Measurements from ENCODE around the gene TF. TPM values are rescaled to one million over a fixed set of nuclear protein-coding genes. Genes with fewer than 3 reads are reported as not detected.
"Not testable (repeated sequence)": the region's sequence is repeated elsewhere in the genome, so short reads cannot be mapped to it uniquely, and the experiment has no call there.

TF gene
- total RNA-seq, 1 experiment from 2014 or later: 0.09 TPM

DNA sequence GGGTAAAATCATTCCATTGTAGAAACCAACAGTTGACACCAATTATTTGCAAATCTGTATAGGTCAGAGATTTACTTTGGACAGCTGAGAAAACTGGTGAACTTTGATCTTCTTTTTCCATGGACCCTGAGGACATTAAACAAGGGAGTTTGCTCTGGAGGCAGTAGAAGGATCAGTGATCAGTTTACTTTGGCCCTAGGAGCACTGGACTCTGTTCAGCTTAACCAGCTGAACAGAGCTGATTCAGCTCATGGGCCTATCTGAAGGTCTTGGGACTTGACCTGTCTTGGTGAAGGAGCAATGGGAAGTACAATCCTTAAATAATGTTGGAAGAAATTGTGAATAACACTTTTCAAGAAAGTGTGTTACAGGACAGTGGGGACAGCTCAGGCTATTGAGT is 15.2 kb upstream of the TF start:
- Histone ChIP-seq H3K18ac (ENCODE audit: insufficient read length, low read depth, low read length) (no peak overlapping the region), H3K27me3 (ENCODE audit: insufficient read depth, low read length) (no peaks in the 10 kb centered on the region), H3K23ac (ENCODE audit: insufficient read length, low read depth, low read length) (no peak overlapping the region), H4K8ac (replicated peaks; ENCODE audit: insufficient read length, low read depth, low read length) (no peak overlapping the region), H3K4me1 (ENCODE audit: insufficient read depth, low read length) (no peaks in the 10 kb centered on the region), H3K27ac (ENCODE audit: insufficient read length, low read depth, low read length) (no peak overlapping the region), H2AFZ (ENCODE audit: low read length) (no peak overlapping the region), H2BK15ac (ENCODE audit: low read depth, low read length) (no peak overlapping the region), H3T11ph (ENCODE audit: low read length) (no peak overlapping the region), H3K9me3 (ENCODE audit: control insufficient read depth, low read depth, low read length) (peaks cover 22% of the 10 kb centered on the region), H3K23me2 (ENCODE audit: insufficient read length, low read depth, low read length, poor library complexity, severe bottlenecking) (no peaks in the 10 kb centered on the region), H3K4ac (ENCODE audit: low read depth, low read length) (no peak overlapping the region), H3K4me2 (ENCODE audit: insufficient read depth, insufficient read length, low read length) (no peak overlapping the region), H2BK120ac (ENCODE audit: low read depth, low read length, poor library complexity, severe bottlenecking) (no peak overlapping the region), H3K79me1 (ENCODE audit: insufficient read depth, low read depth, low read length, poor library complexity, severe bottlenecking) (no peaks in the 10 kb centered on the region), H2BK5ac (ENCODE audit: insufficient read length, low read length) (no peak overlapping the region), H3K14ac (ENCODE audit: insufficient read depth, low read length) (no peak overlapping the region), H3K79me2 (ENCODE audit: insufficient read depth, low read length) (no peaks in the 10 kb centered on the region), H2BK20ac (ENCODE audit: low read depth, low read length, poor library complexity, severe bottlenecking) (no peak overlapping the region), H2AK5ac (ENCODE audit: insufficient read length, low read length) (no peak overlapping the region), H4K20me1 (ENCODE audit: control insufficient read depth, insufficient read depth, insufficient read length) (no peaks in the 10 kb centered on the region), H4K91ac (ENCODE audit: insufficient read length, low read depth, low read length) (no peak overlapping the region), H4K5ac (ENCODE audit: insufficient read length, low read depth, low read length) (no peak overlapping the region), H2BK12ac (ENCODE audit: insufficient read length, low read depth, low read length) (no peak overlapping the region), H3K9ac (ENCODE audit: extremely low read depth, insufficient read length, low read length) (no peak overlapping the region), H3K56ac (ENCODE audit: insufficient read length, low read depth, low read length) (no peak overlapping the region)
- H3K4me1 Mint-ChIP-seq: no peaks in the 10 kb centered on the region
- H3K9me3 Mint-ChIP-seq: peaks cover 54 to 65% of the 10 kb centered on the region in 2 experiments
- H3K4me3 Mint-ChIP-seq: no peak overlapping the region
- peaks cover 5 to 17% (median 7%) of the 10 kb centered on the region in 3 experiments for H3K36me3 Mint-ChIP-seq (ENCODE audit: insufficient read depth in 1 of 3, low read depth in 3 of 3)
- H3K27ac Mint-ChIP-seq: no peak overlapping the region
- peaks cover 26% of the 10 kb centered on the region for H3K27me3 Mint-ChIP-seq (ENCODE audit: low read depth)
- TF ChIP-seq, protein P1, sequence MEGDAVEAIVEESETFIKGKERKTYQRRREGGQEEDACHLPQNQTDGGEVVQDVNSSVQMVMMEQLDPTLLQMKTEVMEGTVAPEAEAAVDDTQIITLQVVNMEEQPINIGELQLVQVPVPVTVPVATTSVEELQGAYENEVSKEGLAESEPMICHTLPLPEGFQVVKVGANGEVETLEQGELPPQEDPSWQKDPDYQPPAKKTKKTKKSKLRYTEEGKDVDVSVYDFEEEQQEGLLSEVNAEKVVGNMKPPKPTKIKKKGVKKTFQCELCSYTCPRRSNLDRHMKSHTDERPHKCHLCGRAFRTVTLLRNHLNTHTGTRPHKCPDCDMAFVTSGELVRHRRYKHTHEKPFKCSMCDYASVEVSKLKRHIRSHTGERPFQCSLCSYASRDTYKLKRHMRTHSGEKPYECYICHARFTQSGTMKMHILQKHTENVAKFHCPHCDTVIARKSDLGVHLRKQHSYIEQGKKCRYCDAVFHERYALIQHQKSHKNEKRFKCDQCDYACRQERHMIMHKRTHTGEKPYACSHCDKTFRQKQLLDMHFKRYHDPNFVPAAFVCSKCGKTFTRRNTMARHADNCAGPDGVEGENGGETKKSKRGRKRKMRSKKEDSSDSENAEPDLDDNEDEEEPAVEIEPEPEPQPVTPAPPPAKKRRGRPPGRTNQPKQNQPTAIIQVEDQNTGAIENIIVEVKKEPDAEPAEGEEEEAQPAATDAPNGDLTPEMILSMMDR (conservative IDR thresholded peaks at IDR 0.05): no peak
- DNase-seq: no peak

DNA sequence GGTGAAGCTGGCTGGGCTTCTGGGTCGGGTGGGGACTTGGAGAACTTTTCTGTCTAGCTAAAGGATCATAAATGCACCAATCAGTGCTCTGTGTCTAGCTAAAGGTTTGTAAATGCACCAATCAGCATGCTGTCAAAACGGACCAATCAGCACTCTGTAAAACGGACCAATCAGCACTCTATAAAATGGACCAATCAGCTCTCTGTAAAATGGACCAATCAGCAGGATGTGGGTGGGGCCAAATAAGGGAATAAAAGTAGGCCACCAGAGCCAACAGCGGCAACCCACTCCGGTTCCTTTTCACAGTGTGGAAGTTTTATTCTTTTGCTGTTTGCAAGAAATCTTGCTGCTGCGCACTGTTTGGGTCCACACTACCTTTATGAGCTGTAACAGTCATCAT is 14.0 kb upstream of the TF start:
- H3K14ac ChIP-seq (ENCODE audit: insufficient read depth, low read length); H4K8ac ChIP-seq (replicated peaks; ENCODE audit: insufficient read length, low read depth, low read length); H3K79me1 ChIP-seq (ENCODE audit: insufficient read depth, low read depth, low read length, poor library complexity, severe bottlenecking); H4K91ac ChIP-seq (ENCODE audit: insufficient read length, low read depth, low read length); H2AFZ ChIP-seq (ENCODE audit: low read length); H3K18ac ChIP-seq (ENCODE audit: insufficient read length, low read depth, low read length); H4K5ac ChIP-seq (ENCODE audit: insufficient read length, low read depth, low read length); H2BK5ac ChIP-seq (ENCODE audit: insufficient read length, low read length); H3K27ac Mint-ChIP-seq; H2BK120ac ChIP-seq (ENCODE audit: low read depth, low read length, poor library complexity, severe bottlenecking); H2BK12ac ChIP-seq (ENCODE audit: insufficient read length, low read depth, low read length); H3K27me3 ChIP-seq (ENCODE audit: insufficient read depth, low read length); H3K4me1 ChIP-seq (ENCODE audit: insufficient read depth, low read length); H3K4ac ChIP-seq (ENCODE audit: low read depth, low read length); H3K23ac ChIP-seq (ENCODE audit: insufficient read length, low read depth, low read length); H3K23me2 ChIP-seq (ENCODE audit: insufficient read length, low read depth, low read length, poor library complexity, severe bottlenecking); H2AK5ac ChIP-seq (ENCODE audit: insufficient read length, low read length); H3K9ac ChIP-seq (ENCODE audit: extremely low read depth, insufficient read length, low read length); H4K20me1 ChIP-seq (ENCODE audit: control insufficient read depth, insufficient read depth, insufficient read length); H3K27ac ChIP-seq (ENCODE audit: insufficient read length, low read depth, low read length); H3T11ph ChIP-seq (ENCODE audit: low read length); DNase-seq; H3K56ac ChIP-seq (ENCODE audit: insufficient read length, low read depth, low read length); H2BK15ac ChIP-seq (ENCODE audit: low read depth, low read length); H3K4me2 ChIP-seq (ENCODE audit: insufficient read depth, insufficient read length, low read length); H2BK20ac ChIP-seq (ENCODE audit: low read depth, low read length, poor library complexity, severe bottlenecking); H3K79me2 ChIP-seq (ENCODE audit: insufficient read depth, low read length); H3K4me1 Mint-ChIP-seq; H3K4me3 Mint-ChIP-seq: not testable (repeated sequence)
- peaks cover 22% of the 10 kb centered on the region for H3K9me3 ChIP-seq (ENCODE audit: control insufficient read depth, low read depth, low read length)
- peaks cover 52 to 64% of the 10 kb centered on the region in 2 experiments for H3K9me3 Mint-ChIP-seq
- peaks cover 5 to 15% (median 7%) of the 10 kb centered on the region in 3 experiments for H3K36me3 Mint-ChIP-seq (ENCODE audit: insufficient read depth in 1 of 3, low read depth in 3 of 3)
- WGBS (ENCODE audit: extremely low coverage, insufficient read length, low lambda C conversion rate): no CpG with 5 or more reads among the region's 6 CpGs
- peaks cover 27% of the 10 kb centered on the region for H3K27me3 Mint-ChIP-seq (ENCODE audit: low read depth)

Data from H9 (cell line).